ENCODE results near the gene LAMC3. TPM values are rescaled to one million over a fixed set of nuclear protein-coding genes. Genes with fewer than 3 reads are reported as not detected.
"Not testable (repeated sequence)": the region's sequence is repeated elsewhere in the genome, so short reads cannot be mapped to it uniquely, and the experiment has no call there.

LAMC3 gene
- total RNA-seq, 2 donors from 2014 or later = 3.9 to 16.8 TPM

GRCh38 chr9:131031642-131032005 lies 22.6 kb downstream of the LAMC3 start:
- no peak overlapping the region for H3K27ac ChIP-seq
- intact Hi-C loops (cut with DNase I) = no loop called here
- H3K27me3 ChIP-seq = no peaks in the 10 kb centered on the region
- ATAC-seq (no peak), DNase-seq (no peak)
- no peaks in the 10 kb centered on the region for H3K36me3 ChIP-seq (replicated peaks in 1 of 2; ENCODE audit: insufficient read depth in 1 of 2, low read depth in 2 of 2)
- H3K4me3 ChIP-seq = no peak overlapping the region
- WGBS, 2 donors = 65 to 66% methylated on average over 7 of the region's 7 CpGs
- H3K9me3 ChIP-seq = no peaks in the 10 kb centered on the region
- no peak for TF ChIP-seq POLR2A (IDR thresholded peaks at IDR 0.05)
- TF ChIP-seq CTCF (IDR thresholded peaks at IDR 0.05) = no peak
- H3K4me1 ChIP-seq = no peaks in the 10 kb centered on the region

- 79 to 88% methylated on average over 10 to 12 of the region's 12 CpGs for WGBS, 2 donors
- Histone ChIP-seq H3K4me1 (no peaks in the 10 kb centered on the region), H3K36me3 (replicated peaks in 1 of 2; ENCODE audit: insufficient read depth in 1 of 2, low read depth in 2 of 2) (no peaks in the 10 kb centered on the region), H3K4me3 (no peak overlapping the region), H3K9me3 (no peaks in the 10 kb centered on the region), H3K27ac (no peak overlapping the region), H3K27me3 (no peaks in the 10 kb centered on the region)
- DNase-seq (no peak), ATAC-seq (no peak)
- intact Hi-C loops (cut with DNase I) = no loop called here
- TF ChIP-seq POLR2A (IDR thresholded peaks at IDR 0.05) (no peak), CTCF (IDR thresholded peaks at IDR 0.05) (no peak)
Observed at GRCh38 chr9:131032384-131032783, 23.4 kb downstream of the LAMC3 start.

GRCh38 chr9:131033269-131034224 lies 24.6 kb downstream of the LAMC3 start:
- DNase-seq (no peak), ATAC-seq (no peak)
- H3K4me1 ChIP-seq = no peaks in the 10 kb centered on the region
- TF ChIP-seq CTCF (IDR thresholded peaks at IDR 0.05) (no peak), POLR2A (IDR thresholded peaks at IDR 0.05) (no peak)
- no peak overlapping the region for H3K27ac ChIP-seq
- WGBS, 2 donors = 73 to 78% methylated on average over 25 to 27 of the region's 27 CpGs
- no peaks in the 10 kb centered on the region for H3K36me3 ChIP-seq (replicated peaks in 1 of 2; ENCODE audit: insufficient read depth in 1 of 2, low read depth in 2 of 2)
- no peaks in the 10 kb centered on the region for H3K9me3 ChIP-seq
- no peak overlapping the region for H3K4me3 ChIP-seq
- H3K27me3 ChIP-seq = no peaks in the 10 kb centered on the region
- intact Hi-C loops (cut with DNase I) = no loop called here

GRCh38 chr9:131034268-131034667 lies 25.3 kb downstream of the LAMC3 start:
- 90 to 91% methylated on average over 4 to 13 of the region's 14 CpGs for whole genome bisulfite sequencing, 2 donors
- H3K27ac ChIP-seq = no peak overlapping the region
- TF ChIP-seq POLR2A (IDR thresholded peaks at IDR 0.05) (no peak), CTCF (IDR thresholded peaks at IDR 0.05) (no peak)

GRCh38 chr9:131034749-131035148 lies 25.8 kb downstream of the LAMC3 start:
- ATAC-seq; H3K4me1 ChIP-seq; H3K36me3 ChIP-seq (replicated peaks in 1 of 2; ENCODE audit: insufficient read depth in 1 of 2, low read depth in 2 of 2); H3K9me3 ChIP-seq; DNase-seq; H3K4me3 ChIP-seq; intact Hi-C loops (cut with DNase I); H3K27me3 ChIP-seq; H3K27ac ChIP-seq: not testable (repeated sequence)
- 86% methylated on average over 10 of the region's 10 CpGs for WGBS, 2 donors

More at GRCh38 chr9:131034268-131034667, 25.3 kb downstream of the LAMC3 start:
- Histone ChIP-seq H3K9me3 (no peaks in the 10 kb centered on the region), H3K27me3 (no peaks in the 10 kb centered on the region), H3K4me1 (no peaks in the 10 kb centered on the region), H3K4me3 (no peak overlapping the region), H3K36me3 (replicated peaks in 1 of 2; ENCODE audit: insufficient read depth in 1 of 2, low read depth in 2 of 2) (no peaks in the 10 kb centered on the region)
- no peak for DNase-seq
- ATAC-seq = no peak
- intact Hi-C loops (cut with DNase I) = no loop called here
